Measurements from ENCODE around the gene SUSD6.
"Not testable (repeated sequence)": the region's sequence is repeated elsewhere in the genome, so short reads cannot be mapped to it uniquely, and the experiment has no call there.

Gene SUSD6

GRCh38 chr14:69624136-69624535, 12.7 kb downstream of the SUSD6 start:
- no peak for FAIRE-seq

- FAIRE-seq: no peak
These were observed 14.1 kb downstream of the SUSD6 start for GRCh38 chr14:69625299-69626131.

GRCh38 chr14:69626132-69626500, 14.7 kb downstream of the SUSD6 start:
- no peak for FAIRE-seq

- FAIRE-seq: no peak
These were observed 18.1 kb downstream of the SUSD6 start for GRCh38 chr14:69629225-69630127.

- no peak for FAIRE-seq
These were observed 19.0 kb downstream of the SUSD6 start for GRCh38 chr14:69630360-69630759.

- FAIRE-seq: no peak
These were observed 20.1 kb downstream of the SUSD6 start for GRCh38 chr14:69631509-69631908.

- FAIRE-seq: no peak
These were observed 20.8 kb downstream of the SUSD6 start for GRCh38 chr14:69632164-69632563.

- no peak for FAIRE-seq
These were observed 21.3 kb downstream of the SUSD6 start for GRCh38 chr14:69632593-69633151.

- no peak for FAIRE-seq
These were observed 21.8 kb downstream of the SUSD6 start for GRCh38 chr14:69633238-69633637.

- FAIRE-seq: no peak
These were observed 24.7 kb downstream of the SUSD6 start for GRCh38 chr14:69635981-69636639.

- FAIRE-seq: no peak
These were observed 25.5 kb downstream of the SUSD6 start for GRCh38 chr14:69636718-69637480.

GRCh38 chr14:69637503-69638031, 26.2 kb downstream of the SUSD6 start:
- FAIRE-seq: no peak

GRCh38 chr14:69640931-69641330, 29.5 kb downstream of the SUSD6 start:
- FAIRE-seq: no peak

- FAIRE-seq: not testable (repeated sequence)
These were observed 30.9 kb downstream of the SUSD6 start for GRCh38 chr14:69642212-69642793.

- FAIRE-seq: no peak
These were observed 32.2 kb downstream of the SUSD6 start for GRCh38 chr14:69643430-69644200.

GRCh38 chr14:69644814-69645213, 33.4 kb downstream of the SUSD6 start:
- FAIRE-seq: no peak

GRCh38 chr14:69647213-69647612, 35.8 kb downstream of the SUSD6 start:
- no peak for FAIRE-seq

GRCh38 chr14:69647642-69648041, 36.2 kb downstream of the SUSD6 start:
- not testable (repeated sequence) for FAIRE-seq

- FAIRE-seq: no peak
These were observed 37.4 kb downstream of the SUSD6 start for GRCh38 chr14:69648480-69649451.
